ENCODE measurements around the gene SULF2.

SULF2 gene

DNA sequence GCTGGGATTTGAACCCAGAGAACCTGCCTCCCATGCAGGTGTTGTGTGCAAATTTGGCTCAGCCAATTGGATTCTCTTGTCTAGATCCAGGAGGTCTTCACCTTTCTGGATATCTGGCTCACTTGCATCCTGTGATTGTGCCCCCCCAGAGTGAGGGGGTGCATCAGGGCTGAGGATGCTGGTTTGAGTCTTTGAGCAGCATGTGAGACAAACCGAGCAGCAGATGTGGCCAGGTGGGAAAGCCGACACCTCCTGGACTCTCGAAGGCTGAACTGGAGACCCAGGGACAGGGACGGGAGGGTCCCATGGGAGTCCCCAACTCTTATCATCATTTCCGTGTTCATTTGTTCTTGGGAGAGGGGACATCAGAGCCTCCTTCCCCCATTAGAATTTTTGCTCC lies 30.6 kb upstream of the SULF2 start:
- TF ChIP-seq EP300 (IDR thresholded peaks at IDR 0.05; ENCODE audit: borderline replicate concordance) (no peak), ZBTB7A (IDR thresholded peaks at IDR 0.05; ENCODE audit: low read depth) (no peak), CEBPB (IDR thresholded peaks at IDR 0.05) (no peak), TEAD4 (IDR thresholded peaks at IDR 0.05) (no peak), FOXM1 (IDR thresholded peaks at IDR 0.05; ENCODE audit: borderline replicate concordance, low read depth) (no peak), TAF1 (IDR thresholded peaks at IDR 0.05; ENCODE audit: low read depth) (no peak), CREB1 (IDR thresholded peaks at IDR 0.05; ENCODE audit: low read depth) (no peak), YY1 (IDR thresholded peaks at IDR 0.05; ENCODE audit: low read depth) (no peak), EGR1 (IDR thresholded peaks at IDR 0.05) (no peak), NFIC (IDR thresholded peaks at IDR 0.05) (no peak), RAD21 (IDR thresholded peaks at IDR 0.05; ENCODE audit: low read depth) (no peak), TCF12 (IDR thresholded peaks at IDR 0.05; ENCODE audit: low read depth) (no peak)
- TF ChIP-seq, protein P1, sequence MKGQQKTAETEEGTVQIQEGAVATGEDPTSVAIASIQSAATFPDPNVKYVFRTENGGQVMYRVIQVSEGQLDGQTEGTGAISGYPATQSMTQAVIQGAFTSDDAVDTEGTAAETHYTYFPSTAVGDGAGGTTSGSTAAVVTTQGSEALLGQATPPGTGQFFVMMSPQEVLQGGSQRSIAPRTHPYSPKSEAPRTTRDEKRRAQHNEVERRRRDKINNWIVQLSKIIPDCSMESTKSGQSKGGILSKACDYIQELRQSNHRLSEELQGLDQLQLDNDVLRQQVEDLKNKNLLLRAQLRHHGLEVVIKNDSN (IDR thresholded peaks at IDR 0.05) = no peak
- TF ChIP-seq, protein P2, sequence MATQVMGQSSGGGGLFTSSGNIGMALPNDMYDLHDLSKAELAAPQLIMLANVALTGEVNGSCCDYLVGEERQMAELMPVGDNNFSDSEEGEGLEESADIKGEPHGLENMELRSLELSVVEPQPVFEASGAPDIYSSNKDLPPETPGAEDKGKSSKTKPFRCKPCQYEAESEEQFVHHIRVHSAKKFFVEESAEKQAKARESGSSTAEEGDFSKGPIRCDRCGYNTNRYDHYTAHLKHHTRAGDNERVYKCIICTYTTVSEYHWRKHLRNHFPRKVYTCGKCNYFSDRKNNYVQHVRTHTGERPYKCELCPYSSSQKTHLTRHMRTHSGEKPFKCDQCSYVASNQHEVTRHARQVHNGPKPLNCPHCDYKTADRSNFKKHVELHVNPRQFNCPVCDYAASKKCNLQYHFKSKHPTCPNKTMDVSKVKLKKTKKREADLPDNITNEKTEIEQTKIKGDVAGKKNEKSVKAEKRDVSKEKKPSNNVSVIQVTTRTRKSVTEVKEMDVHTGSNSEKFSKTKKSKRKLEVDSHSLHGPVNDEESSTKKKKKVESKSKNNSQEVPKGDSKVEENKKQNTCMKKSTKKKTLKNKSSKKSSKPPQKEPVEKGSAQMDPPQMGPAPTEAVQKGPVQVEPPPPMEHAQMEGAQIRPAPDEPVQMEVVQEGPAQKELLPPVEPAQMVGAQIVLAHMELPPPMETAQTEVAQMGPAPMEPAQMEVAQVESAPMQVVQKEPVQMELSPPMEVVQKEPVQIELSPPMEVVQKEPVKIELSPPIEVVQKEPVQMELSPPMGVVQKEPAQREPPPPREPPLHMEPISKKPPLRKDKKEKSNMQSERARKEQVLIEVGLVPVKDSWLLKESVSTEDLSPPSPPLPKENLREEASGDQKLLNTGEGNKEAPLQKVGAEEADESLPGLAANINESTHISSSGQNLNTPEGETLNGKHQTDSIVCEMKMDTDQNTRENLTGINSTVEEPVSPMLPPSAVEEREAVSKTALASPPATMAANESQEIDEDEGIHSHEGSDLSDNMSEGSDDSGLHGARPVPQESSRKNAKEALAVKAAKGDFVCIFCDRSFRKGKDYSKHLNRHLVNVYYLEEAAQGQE (IDR thresholded peaks at IDR 0.05; ENCODE audit: low read depth) = no peak
- TF ChIP-seq, protein P3, sequence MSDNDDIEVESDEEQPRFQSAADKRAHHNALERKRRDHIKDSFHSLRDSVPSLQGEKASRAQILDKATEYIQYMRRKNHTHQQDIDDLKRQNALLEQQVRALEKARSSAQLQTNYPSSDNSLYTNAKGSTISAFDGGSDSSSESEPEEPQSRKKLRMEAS (IDR thresholded peaks at IDR 0.05) = no peak

DNA sequence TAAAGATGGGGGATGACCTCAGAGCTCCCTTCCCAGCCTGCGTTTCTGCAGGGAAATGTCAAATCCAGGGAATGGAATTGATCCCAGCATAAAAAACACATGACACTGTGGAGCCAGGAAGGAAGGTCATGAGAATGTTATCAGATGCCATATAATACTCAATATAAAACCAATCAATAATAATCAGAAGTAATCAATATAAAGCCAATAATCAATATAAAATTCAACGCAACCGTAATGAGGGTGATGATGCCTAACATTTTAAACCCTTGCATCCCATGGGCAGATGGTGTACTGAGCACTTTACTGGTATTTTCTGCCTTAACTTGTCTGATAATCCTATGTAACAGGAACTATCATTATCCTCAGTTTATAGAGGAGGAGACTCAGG lies 30.1 kb upstream of the SULF2 start:
- TF ChIP-seq TEAD4 (IDR thresholded peaks at IDR 0.05) (no peak), CEBPB (IDR thresholded peaks at IDR 0.05) (no peak), FOXM1 (IDR thresholded peaks at IDR 0.05; ENCODE audit: borderline replicate concordance, low read depth) (no peak), TAF1 (IDR thresholded peaks at IDR 0.05; ENCODE audit: low read depth) (no peak), ZBTB7A (IDR thresholded peaks at IDR 0.05; ENCODE audit: low read depth) (no peak)
- TF ChIP-seq, protein P3 (IDR thresholded peaks at IDR 0.05) = no peak
- TF ChIP-seq, protein P1 (IDR thresholded peaks at IDR 0.05) = no peak

DNA sequence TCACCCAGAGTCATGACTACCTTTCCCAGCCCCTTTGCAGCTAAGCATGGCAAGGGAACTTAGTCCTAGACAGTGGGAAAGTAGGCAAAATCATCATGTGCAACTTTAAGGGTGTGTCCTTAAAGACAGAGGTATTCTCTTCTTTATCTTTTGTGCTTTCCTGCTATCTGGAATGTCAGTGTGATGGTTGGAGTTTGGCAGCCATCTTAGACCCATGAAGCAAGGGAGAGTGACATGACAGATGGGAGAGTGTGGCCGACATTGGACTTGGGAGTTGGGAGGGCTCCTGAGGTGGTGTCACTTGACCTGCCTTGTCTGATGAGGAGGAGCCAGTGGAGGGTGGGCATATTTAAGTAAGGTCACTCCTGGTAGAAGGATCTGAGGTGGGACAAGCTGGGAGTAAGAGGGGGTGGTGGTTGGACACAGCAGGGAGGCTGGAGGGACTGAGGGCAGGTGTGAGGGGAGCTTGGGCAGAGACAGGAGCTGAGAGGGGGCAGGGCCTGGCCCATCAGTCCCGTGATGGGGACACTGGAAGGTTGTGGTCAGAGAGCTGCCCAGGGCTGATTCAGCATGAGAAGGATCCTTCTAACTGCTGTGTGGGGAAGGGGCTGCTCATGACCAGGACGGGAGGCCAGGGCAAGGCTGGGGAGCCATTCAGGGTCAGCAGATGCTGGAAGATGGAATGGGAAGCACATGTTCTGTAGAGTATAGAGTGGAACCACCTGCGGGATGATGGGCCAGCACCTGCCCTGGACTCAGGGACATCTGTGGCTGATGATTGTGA lies 29.5 kb upstream of the SULF2 start:
- TF ChIP-seq NFIC (IDR thresholded peaks at IDR 0.05) = no peak
- TF ChIP-seq EP300 (IDR thresholded peaks at IDR 0.05; ENCODE audit: borderline replicate concordance) = no peak
- TF ChIP-seq, protein P2 (IDR thresholded peaks at IDR 0.05; ENCODE audit: low read depth) = no peak
- no peak for TF ChIP-seq RAD21 (IDR thresholded peaks at IDR 0.05; ENCODE audit: low read depth)
- TF ChIP-seq CREB1 (IDR thresholded peaks at IDR 0.05; ENCODE audit: low read depth) = no peak
- no peak for TF ChIP-seq EGR1 (IDR thresholded peaks at IDR 0.05)
- no peak for TF ChIP-seq FOXM1 (IDR thresholded peaks at IDR 0.05; ENCODE audit: borderline replicate concordance, low read depth)
- TF ChIP-seq ZBTB7A (IDR thresholded peaks at IDR 0.05; ENCODE audit: low read depth) = no peak
- no peak for TF ChIP-seq TAF1 (IDR thresholded peaks at IDR 0.05; ENCODE audit: low read depth)
- TF ChIP-seq TEAD4 (IDR thresholded peaks at IDR 0.05) = no peak
- no peak for TF ChIP-seq TCF12 (IDR thresholded peaks at IDR 0.05; ENCODE audit: low read depth)
- no peak for TF ChIP-seq CEBPB (IDR thresholded peaks at IDR 0.05)
- TF ChIP-seq, protein P1 (IDR thresholded peaks at IDR 0.05) = no peak

DNA sequence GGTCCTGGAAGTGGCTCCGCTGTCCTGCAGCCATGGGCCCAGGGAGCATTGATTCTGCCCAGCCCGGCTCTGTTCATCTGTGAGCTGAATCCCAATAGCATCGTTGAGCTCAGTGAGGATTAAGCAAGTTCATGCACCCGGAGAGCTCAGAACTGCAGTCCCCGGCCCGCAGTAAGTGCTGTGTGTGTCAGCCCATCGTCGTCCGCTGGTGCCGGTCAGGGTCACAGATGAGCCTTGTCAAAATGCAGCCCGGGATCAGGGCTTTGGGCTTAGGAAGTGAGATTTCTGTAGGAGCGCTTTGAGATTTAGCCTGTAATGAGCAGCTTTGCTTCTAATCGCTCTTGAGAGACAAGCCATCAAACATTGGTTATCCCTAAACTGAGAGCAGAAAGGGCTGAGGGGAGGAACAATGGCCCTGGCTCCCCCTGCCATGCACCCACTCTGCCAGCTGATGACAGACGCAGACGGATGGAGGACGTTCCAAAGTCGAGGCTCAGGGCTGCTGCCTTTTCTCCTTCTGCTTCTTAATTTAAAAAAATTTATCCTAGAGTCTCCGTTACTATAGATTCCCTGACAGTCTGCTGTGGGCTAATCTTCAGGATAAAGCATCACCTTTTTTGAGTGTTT lies 25.6 kb upstream of the SULF2 start:
- no peak for TF ChIP-seq TAF1 (IDR thresholded peaks at IDR 0.05; ENCODE audit: low read depth)

DNA sequence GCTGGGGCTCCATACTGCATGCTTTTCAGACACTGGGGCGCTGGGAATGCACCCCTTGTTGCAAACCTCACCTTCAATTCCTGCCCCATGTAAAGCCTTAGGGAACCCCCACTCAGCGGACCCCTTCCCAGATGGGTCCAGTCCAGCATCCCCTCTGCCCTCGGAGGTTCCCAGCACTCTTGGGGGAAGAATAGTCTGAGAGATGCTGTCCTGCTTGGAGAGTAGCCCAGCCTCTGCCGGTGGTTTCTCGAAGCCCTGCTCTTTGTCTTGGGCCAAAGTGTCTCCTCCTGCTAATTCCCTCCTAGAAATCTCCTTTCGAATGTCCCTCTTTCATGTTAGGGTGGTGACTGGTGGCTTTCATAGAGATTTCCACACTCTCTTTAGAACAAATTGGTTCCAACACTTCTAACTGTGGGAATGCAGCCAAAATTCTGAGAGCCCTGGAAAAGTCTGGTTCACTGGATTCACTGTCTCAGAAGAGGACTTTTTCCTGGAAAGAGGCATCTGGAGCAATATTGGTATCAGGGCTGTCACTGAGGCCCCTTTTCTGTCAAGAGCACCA lies 24.9 kb upstream of the SULF2 start:
- TF ChIP-seq, protein P3 (IDR thresholded peaks at IDR 0.05) = no peak
- TF ChIP-seq ZBTB7A (IDR thresholded peaks at IDR 0.05; ENCODE audit: low read depth) (no peak), CREB1 (IDR thresholded peaks at IDR 0.05; ENCODE audit: low read depth) (no peak), RAD21 (IDR thresholded peaks at IDR 0.05; ENCODE audit: low read depth) (no peak), FOXM1 (IDR thresholded peaks at IDR 0.05; ENCODE audit: borderline replicate concordance, low read depth) (no peak), EGR1 (IDR thresholded peaks at IDR 0.05) (no peak), NFIC (IDR thresholded peaks at IDR 0.05) (no peak)
- TF ChIP-seq, protein P1 (IDR thresholded peaks at IDR 0.05) = no peak
- TF ChIP-seq, protein P2 (IDR thresholded peaks at IDR 0.05; ENCODE audit: low read depth) = no peak
